Fibroblast of mammary gland (primary cell): ENCODE results near the gene LONRF3.

Experiments
- DNase-seq: peaks from one replicate; pipeline ENCODE4 v3.0.0-alpha.2; 2010; ENCODE audit warnings: low read depth
- H3K4me3 ChIP-seq: 2 replicates; pipeline ENCODE4 v1.5.1; 2011; ENCODE audit warnings: low read depth, mild to moderate bottlenecking, low read length, moderate library complexity; ENCODE audit not compliant: control insufficient read depth
- TF ChIP-seq, protein P1 (sequence below): conservative IDR thresholded peaks from 2 replicates; pipeline ENCODE4 v1.5.1; 2011; ENCODE audit warnings: low read depth, low read length, inconsistent platforms; ENCODE audit not compliant: control insufficient read depth, insufficient read depth

Gene LONRF3

DNA sequence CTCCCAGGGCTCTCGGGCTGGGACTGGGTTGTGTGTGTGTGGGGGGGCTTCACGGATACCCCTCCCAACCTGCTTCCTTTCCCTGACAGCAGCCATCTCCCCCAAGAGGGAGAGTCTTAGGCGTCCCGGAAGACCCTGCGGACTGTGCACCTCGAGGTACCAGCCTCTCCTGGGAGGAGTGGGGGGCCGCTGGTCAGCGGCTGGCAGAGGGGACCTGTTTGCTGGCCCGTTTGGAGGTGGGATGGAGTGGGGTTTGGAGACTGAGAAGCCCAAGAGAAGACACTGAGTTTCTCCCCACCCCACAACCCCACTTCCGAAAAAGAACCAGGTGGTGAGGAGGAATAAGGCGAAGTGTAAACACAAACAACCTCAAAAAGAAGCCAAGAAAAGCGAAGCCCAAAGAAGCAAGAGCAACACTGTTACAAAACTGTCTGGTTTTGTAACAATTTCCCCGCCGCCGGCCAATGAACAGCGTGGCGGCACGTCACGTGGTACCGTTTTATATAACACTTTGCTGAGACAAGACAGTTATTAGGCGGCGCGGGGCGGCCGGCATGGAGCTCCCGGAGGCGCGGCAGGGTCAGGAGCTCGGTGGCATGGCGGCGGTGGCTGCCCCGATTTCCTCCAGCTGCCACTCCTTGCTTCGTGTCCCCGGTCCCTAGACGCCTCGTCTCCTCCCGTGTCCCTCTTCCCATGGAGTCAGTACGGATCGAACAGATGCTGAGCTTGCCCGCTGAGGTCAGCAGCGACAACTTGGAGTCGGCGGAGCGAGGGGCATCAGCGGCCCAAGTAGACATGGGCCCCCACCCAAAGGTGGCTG lies at the start of gene LONRF3:
Gene LONRF3, plus strand, starts transcription at position 531 of the 820 bp plus-strand sequence. Its CDS starts 163 bp downstream, at position 694.
- peak within 1 kb of the TSS; percentile 7 for H3K4me3 ChIP-seq
- TF ChIP-seq, protein P1, sequence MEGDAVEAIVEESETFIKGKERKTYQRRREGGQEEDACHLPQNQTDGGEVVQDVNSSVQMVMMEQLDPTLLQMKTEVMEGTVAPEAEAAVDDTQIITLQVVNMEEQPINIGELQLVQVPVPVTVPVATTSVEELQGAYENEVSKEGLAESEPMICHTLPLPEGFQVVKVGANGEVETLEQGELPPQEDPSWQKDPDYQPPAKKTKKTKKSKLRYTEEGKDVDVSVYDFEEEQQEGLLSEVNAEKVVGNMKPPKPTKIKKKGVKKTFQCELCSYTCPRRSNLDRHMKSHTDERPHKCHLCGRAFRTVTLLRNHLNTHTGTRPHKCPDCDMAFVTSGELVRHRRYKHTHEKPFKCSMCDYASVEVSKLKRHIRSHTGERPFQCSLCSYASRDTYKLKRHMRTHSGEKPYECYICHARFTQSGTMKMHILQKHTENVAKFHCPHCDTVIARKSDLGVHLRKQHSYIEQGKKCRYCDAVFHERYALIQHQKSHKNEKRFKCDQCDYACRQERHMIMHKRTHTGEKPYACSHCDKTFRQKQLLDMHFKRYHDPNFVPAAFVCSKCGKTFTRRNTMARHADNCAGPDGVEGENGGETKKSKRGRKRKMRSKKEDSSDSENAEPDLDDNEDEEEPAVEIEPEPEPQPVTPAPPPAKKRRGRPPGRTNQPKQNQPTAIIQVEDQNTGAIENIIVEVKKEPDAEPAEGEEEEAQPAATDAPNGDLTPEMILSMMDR: no peak
- DNase-seq: peak; percentile 42

GRCh38 chrX:118928151-118928550 lies 46.3 kb upstream of the LONRF3 start:
- DNase-seq: peak; percentile 2
- no peak overlapping the region for H3K4me3 ChIP-seq
- TF ChIP-seq, protein P1: no peak

GRCh38 chrX:118935352-118935751 lies 39.1 kb upstream of the LONRF3 start:
- TF ChIP-seq, protein P1: no peak
- no peak for DNase-seq
- H3K4me3 ChIP-seq: no peak overlapping the region

- no peak overlapping the region for H3K4me3 ChIP-seq
- TF ChIP-seq, protein P1: no peak
- no peak for DNase-seq
Observed at GRCh38 chrX:118941147-118941546, 33.3 kb upstream of the LONRF3 start.

- no peak for DNase-seq
- H3K4me3 ChIP-seq: no peak overlapping the region
- TF ChIP-seq, protein P1: no peak
Observed at GRCh38 chrX:118943102-118943501, 31.3 kb upstream of the LONRF3 start.

DNA sequence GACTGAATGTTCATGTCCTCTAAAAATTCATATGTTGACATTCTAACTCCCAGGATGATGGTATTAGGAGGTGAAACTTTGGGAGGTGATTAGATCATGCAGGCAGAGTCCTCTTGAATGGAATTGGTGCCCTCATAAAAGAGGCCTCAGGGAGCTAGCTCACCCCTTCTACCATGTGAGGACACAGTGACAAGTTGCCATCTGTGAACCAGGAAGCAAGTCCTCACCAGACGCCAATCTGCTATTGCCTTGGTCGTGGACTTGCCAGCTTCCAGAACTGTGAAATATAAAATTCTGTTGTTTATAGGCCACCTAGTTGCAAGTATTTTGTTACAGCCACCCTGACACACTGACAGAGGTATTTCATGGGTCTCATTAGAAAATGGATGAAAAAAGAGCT lies 28.5 kb upstream of the LONRF3 start:
- TF ChIP-seq, protein P1: no peak
- H3K4me3 ChIP-seq: no peak overlapping the region
- no peak for DNase-seq
